Measurements from ENCODE around the gene RILP.

- TF ChIP-seq POLR2A (IDR thresholded peaks at IDR 0.05; ENCODE audit: low read depth, low read length): peak; percentile 57
- TF ChIP-seq CTCF (conservative IDR thresholded peaks at IDR 0.05; ENCODE audit: low read depth, low read length): peak; percentile 99
- TF ChIP-seq CEBPB (IDR thresholded peaks at IDR 0.05; ENCODE audit: low read depth, low read length): no peak
Measured at GRCh38 chr17:1648963-1649843, 463 bp downstream of the RILP start.

Measured in IMR-90 (cell line).